Measurements from ENCODE around the gene IRAK4. TPM values are rescaled to one million over a fixed set of nuclear protein-coding genes. Genes with fewer than 3 reads are reported as not detected.

The IRAK4 gene
- total RNA-seq, 1 donor = 20.3 TPM

DNA sequence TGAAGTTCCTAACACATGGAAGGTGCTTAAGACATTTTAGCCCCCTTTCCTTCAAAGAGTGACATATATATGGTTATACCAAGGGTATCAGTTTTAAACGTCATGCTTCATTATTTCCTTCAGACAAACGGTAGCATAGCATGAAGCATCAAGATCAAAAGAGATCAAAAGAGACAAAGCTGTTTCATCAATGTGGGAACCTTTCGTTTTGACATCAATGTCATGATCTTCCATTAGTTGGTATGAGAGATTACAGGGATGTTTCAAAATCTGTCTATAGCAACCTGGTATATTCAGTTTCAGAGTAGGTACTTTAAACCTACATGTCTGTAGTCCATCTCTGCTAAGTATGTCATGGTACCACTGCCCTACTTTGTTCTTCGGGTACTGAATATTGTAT, 28.5 kb upstream of the IRAK4 start:
- no peak overlapping the region for H3K4me3 ChIP-seq (ENCODE audit: low read depth, low read length)
- DNase-seq (ENCODE audit: low read depth) = no peak
- TF ChIP-seq, protein P1, sequence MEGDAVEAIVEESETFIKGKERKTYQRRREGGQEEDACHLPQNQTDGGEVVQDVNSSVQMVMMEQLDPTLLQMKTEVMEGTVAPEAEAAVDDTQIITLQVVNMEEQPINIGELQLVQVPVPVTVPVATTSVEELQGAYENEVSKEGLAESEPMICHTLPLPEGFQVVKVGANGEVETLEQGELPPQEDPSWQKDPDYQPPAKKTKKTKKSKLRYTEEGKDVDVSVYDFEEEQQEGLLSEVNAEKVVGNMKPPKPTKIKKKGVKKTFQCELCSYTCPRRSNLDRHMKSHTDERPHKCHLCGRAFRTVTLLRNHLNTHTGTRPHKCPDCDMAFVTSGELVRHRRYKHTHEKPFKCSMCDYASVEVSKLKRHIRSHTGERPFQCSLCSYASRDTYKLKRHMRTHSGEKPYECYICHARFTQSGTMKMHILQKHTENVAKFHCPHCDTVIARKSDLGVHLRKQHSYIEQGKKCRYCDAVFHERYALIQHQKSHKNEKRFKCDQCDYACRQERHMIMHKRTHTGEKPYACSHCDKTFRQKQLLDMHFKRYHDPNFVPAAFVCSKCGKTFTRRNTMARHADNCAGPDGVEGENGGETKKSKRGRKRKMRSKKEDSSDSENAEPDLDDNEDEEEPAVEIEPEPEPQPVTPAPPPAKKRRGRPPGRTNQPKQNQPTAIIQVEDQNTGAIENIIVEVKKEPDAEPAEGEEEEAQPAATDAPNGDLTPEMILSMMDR (IDR thresholded peaks at IDR 0.05; ENCODE audit: insufficient read depth, low read depth, low read length) = no peak

DNA sequence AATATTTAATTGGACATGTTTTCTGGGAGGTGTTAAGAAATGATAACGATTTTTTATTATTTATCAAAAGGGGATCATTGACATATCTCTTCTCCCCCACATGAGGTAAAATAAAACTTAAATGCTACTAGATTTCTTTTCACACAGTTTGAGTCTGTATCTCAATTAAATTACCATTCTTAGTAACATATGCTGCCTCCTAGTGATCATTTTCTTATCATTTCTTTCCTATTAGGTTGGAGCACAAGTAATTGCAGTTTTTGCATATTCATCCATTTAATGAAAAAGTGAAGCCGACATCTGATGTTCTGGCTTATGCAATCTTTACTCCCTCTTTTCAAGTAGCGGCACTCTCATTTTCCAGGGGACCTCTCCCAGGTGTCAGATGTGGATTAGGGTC, 25.1 kb upstream of the IRAK4 start:
- no peak overlapping the region for H3K4me3 ChIP-seq (ENCODE audit: low read depth, low read length)
- TF ChIP-seq, protein P1 (IDR thresholded peaks at IDR 0.05; ENCODE audit: insufficient read depth, low read depth, low read length) = no peak
- no peak for DNase-seq (ENCODE audit: low read depth)

DNA sequence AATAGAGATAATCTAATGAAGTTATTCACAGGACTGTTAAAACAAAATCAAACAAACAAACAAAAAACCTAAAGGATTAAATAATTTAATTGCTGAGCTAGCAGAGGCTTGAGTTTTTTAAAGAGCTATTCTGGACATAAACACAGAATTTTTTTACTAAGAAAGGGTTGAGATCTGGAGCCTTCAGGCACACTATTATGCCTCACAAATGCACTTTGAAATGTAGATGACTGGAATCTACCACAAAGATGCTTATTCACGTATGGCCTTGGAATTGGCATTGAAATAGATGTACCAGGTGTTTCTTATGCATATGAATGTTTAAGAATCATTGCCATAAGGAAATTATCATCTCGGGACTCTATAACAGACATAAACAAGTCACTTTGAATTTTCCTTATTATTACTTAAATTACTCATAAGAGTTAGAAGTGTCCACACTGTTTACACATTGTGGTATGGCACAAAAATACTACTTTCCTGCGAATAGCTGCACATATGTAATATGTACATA, 21.8 kb upstream of the IRAK4 start:
- no peak overlapping the region for H3K4me3 ChIP-seq (ENCODE audit: low read depth, low read length)
- TF ChIP-seq, protein P1 (IDR thresholded peaks at IDR 0.05; ENCODE audit: insufficient read depth, low read depth, low read length) = no peak
- DNase-seq (ENCODE audit: low read depth) = peak; percentile 10

DNA sequence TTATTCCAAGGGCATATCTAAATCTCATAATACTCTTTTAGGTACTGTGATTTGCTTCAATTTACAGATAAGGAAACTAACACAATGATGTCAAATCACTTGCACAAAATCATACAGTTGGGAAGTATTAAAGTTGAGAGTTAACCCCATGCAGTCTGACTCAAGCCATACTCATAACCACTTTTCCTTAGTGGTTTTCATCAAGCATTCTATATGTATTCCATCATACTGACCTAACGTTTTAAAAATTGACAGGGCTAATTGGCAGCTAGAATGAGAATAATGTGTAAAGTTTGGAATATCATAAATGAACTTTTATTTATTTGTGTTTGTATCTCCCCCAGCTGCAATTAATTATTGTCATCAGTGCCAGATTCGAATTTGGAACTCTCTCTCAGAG, 21.1 kb upstream of the IRAK4 start:
- TF ChIP-seq, protein P1 (IDR thresholded peaks at IDR 0.05; ENCODE audit: insufficient read depth, low read depth, low read length) = no peak
- no peak overlapping the region for H3K4me3 ChIP-seq (ENCODE audit: low read depth, low read length)
- DNase-seq (ENCODE audit: low read depth) = peak; percentile 12

DNA sequence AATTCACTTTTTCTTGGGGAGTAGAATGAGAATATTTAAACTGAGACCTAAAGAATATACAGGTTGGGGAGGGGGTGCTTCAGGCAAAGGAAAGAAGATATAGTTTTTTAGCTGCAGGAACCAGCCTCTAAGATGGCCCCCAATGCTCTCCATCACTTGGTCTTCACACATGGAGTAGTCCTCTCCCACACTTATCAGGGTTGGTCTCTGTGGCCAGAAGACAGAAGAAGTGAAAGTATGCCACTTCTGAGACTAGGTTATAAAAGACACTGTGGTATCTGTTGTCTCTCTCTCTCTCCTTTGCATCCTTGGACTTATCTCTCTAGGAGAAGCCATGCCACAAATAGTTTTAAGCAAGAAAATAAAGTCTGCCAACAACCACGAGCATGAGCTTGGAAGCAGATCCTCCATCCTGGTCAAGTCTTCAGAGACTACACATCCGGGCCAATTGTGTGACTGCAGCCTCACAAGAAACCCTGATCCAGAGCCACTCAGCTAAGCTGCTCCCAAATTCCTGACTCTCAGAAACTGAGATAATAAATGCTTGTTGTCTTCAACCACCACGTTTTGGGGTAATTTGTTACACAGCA, 18.1 kb upstream of the IRAK4 start:
- TF ChIP-seq, protein P1 (IDR thresholded peaks at IDR 0.05; ENCODE audit: insufficient read depth, low read depth, low read length) = no peak
- H3K4me3 ChIP-seq (ENCODE audit: low read depth, low read length) = no peak overlapping the region
- no peak for DNase-seq (ENCODE audit: low read depth)

DNA sequence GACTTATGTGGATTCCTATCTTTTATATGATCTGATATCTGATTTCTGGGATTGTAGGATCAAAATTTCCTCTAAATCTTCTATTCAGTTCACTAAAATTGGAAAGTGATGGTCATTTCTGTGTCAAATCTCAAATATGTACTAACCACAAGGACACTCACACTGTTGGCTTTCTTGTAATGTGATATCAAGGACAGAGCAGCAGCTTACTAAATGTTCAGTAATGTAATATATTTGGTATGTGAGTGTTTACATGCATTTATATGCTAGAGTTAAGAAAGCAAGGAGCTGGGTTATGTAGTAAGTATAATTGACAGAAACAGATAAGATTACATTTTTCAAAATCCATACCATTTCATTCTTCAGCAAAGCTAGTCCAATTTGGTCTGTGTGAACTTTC, 16.6 kb upstream of the IRAK4 start:
- H3K4me3 ChIP-seq (ENCODE audit: low read depth, low read length) = no peak overlapping the region

More for the DNA sequence above, 16.6 kb upstream of the IRAK4 start:
- peak; percentile 87 for DNase-seq (ENCODE audit: low read depth)
- TF ChIP-seq, protein P1 (IDR thresholded peaks at IDR 0.05; ENCODE audit: insufficient read depth, low read depth, low read length) = no peak
